ENCODE data around the gene MUC2. TPM values are rescaled to one million over a fixed set of nuclear protein-coding genes. Genes with fewer than 3 reads are reported as not detected.

Gene MUC2
- total and polyA plus RNA-seq, 2 experiments from 2014 or later: not detected

- Histone ChIP-seq H3K27ac (ENCODE audit: low read depth) (no peak overlapping the region), H4K20me1 (replicated peaks; ENCODE audit: insufficient read depth) (no peaks in the 10 kb centered on the region), H3K4me3 (no peak overlapping the region), H3K9me2 (ENCODE audit: insufficient read depth) (no peaks in the 10 kb centered on the region), H3K27me3 (ENCODE audit: insufficient read depth) (no peaks in the 10 kb centered on the region), H3K4me2 (no peak overlapping the region), H3K79me2 (replicated peaks; ENCODE audit: insufficient read depth) (no peaks in the 10 kb centered on the region), H3F3A (replicated peaks; ENCODE audit: low read depth) (peaks cover 8% of the 10 kb centered on the region), H2AFZ (no peak overlapping the region), H3K4me1 (ENCODE audit: insufficient read depth) (no peaks in the 10 kb centered on the region), H3K36me3 (ENCODE audit: insufficient read depth) (no peaks in the 10 kb centered on the region)
- ATAC-seq (peak; percentile 67), DNase-seq (ENCODE audit: low spot score) (peak; percentile 64)
- Mint-ChIP-seq H3K4me3 (no peak overlapping the region), H3K27ac (no peak overlapping the region), H3K9me3 (peaks cover 10% of the 10 kb centered on the region), H3K4me1 (no peaks in the 10 kb centered on the region), H3K36me3 (ENCODE audit: low read depth) (no peaks in the 10 kb centered on the region; the same call in 2 of the 3 replicates), H3K27me3 (ENCODE audit: insufficient read depth, low read depth, poor library complexity) (peaks cover 10% of the 10 kb centered on the region)
- TF ChIP-seq POLR2AphosphoS5 (IDR thresholded peaks at IDR 0.05; ENCODE audit: low read depth) (no peak), ZNF331 (CRISPR knock-in tag; IDR thresholded peaks at IDR 0.05; ENCODE audit: low read depth) (no peak), ZNF114 (CRISPR knock-in tag; IDR thresholded peaks at IDR 0.05) (no peak), CTCF (conservative IDR thresholded peaks at IDR 0.05; ENCODE audit: low read depth in 2 of 2) (no peak), STAT1 (IDR thresholded peaks at IDR 0.05; ENCODE audit: unreplicated experiment) (no peak), EZH2 (IDR thresholded peaks at IDR 0.05; ENCODE audit: low read depth, unreplicated experiment) (no peak), REST (IDR thresholded peaks at IDR 0.05; ENCODE audit: unreplicated experiment) (no peak)
- TF ChIP-seq, protein P1, sequence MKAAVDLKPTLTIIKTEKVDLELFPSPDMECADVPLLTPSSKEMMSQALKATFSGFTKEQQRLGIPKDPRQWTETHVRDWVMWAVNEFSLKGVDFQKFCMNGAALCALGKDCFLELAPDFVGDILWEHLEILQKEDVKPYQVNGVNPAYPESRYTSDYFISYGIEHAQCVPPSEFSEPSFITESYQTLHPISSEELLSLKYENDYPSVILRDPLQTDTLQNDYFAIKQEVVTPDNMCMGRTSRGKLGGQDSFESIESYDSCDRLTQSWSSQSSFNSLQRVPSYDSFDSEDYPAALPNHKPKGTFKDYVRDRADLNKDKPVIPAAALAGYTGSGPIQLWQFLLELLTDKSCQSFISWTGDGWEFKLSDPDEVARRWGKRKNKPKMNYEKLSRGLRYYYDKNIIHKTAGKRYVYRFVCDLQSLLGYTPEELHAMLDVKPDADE (IDR thresholded peaks at IDR 0.05): no peak
Measured at GRCh38 chr11:1087961-1088926, 13.6 kb downstream of the MUC2 start.
